Transverse colon (tissue), 4 donors: ENCODE measurements around the gene ZFAND2B. TPM values are rescaled to one million over a fixed set of nuclear protein-coding genes. Genes with fewer than 3 reads are reported as not detected.

Experiments
- DNase-seq: peaks from one replicate; pipeline ENCODE4 v3.0.0-alpha.2; 2019
- H3K27ac ChIP-seq, 4 donors: fragments of 200-600 bp; sonication (generic); 2 replicates each; pipeline ENCODE4 v1.5.1; 2016 to 2018; ENCODE audit warnings: inconsistent platforms in 4 of 4
- H3K27me3 ChIP-seq: fragments of 200-600 bp; sonication (generic); 2 replicates; pipeline ENCODE4 v1.5.1; 2017; ENCODE audit warnings: inconsistent platforms
- H3K36me3 ChIP-seq, 4 donors: fragments of 200-600 bp; sonication (generic); 2 replicates each; pipeline ENCODE4 v1.5.1; 2017 to 2019; ENCODE audit warnings: inconsistent platforms in 4 of 4
- H3K4me1 ChIP-seq, 4 donors: fragments of 200-600 bp; sonication (generic); 2 replicates each; pipeline ENCODE4 v1.5.1; 2017 to 2020; ENCODE audit warnings: inconsistent platforms in 4 of 4
- H3K4me3 ChIP-seq, 4 donors: fragments of 200-600 bp; sonication (generic); 1 replicate in 1 of 4; 2 replicates in 3 of 4; pipeline versions ENCODE4 v1.5.1 to v1.6.1; 2017 to 2019; ENCODE audit warnings: inconsistent platforms in 4 of 4
- H3K9me3 ChIP-seq, 2 donors: fragments of 200-600 bp; sonication (generic); 2 replicates each; pipeline ENCODE4 v1.5.1; 2017 to 2019; ENCODE audit warnings: inconsistent platforms in 2 of 2
- EP300 ChIP-seq: sonication (generic); formaldehyde crosslinking; IDR thresholded peaks from one replicate; pipeline ENCODE4 v1.6.1; 2017; ENCODE audit warnings: antibody characterized with exemption, low read depth
- POLR2A ChIP-seq: fragments of 450-650 bp; IDR thresholded peaks from one replicate; pipeline ENCODE4 v1.6.1; 2016; ENCODE audit warnings: antibody characterized with exemption, mild to moderate bottlenecking, moderate library complexity
- POLR2AphosphoS5 ChIP-seq, 3 donors: sonication (generic); formaldehyde crosslinking; IDR thresholded peaks; one replicate each; pipeline ENCODE4 v1.6.1; 2016; ENCODE audit warnings: antibody characterized with exemption in 3 of 3
- WGBS, 2 donors: methylation state at CpG; one replicate each; pipeline ENCODE4 v1.1.5; 2018; ENCODE audit warnings: low coverage in 1 of 2; 5-methylcytosine and 5-hydroxymethylcytosine counted together
- in situ Hi-C, 4 donors: fragments of 200-750 bp; cut with MboI; loops; one replicate each; pipeline versions ENCODE4 v1.15.0 to v1.15.1; 2017; ENCODE audit warnings: low sequenced_read_pairs in 3 of 4, low pct_ligation_motif_present in 1 of 4, low pct_unique_long_range_greater_than_20kb in 1 of 4
- intact Hi-C: fragments of 100-400 bp; cut with DNase I; formaldehyde crosslinking; loops from one replicate; pipeline ENCODE4 v1.15.1; 2023; ENCODE audit warnings: low total_unique reads
- total RNA-seq, 4 donors: library from RNA; depleted of rRNA; stranded (reverse); fragments of >200 nt; gene quantifications; one replicate each; pipeline ENCODE4 v1.1.0, GENCODE V29; 2016
- TF ChIP-seq, protein P1 (sequence below), 5 experiments: fragments of 200-600 bp in 3 of 5; fragments of 450-650 bp in 2 of 5; sonication (generic) in 3 of 5; IDR thresholded peaks; 1 replicate in 2 of 5; 2 replicates in 3 of 5; pipeline ENCODE4 v1.5.1; 2016 to 2017; ENCODE audit warnings: antibody characterized with exemption in 5 of 5, inconsistent platforms in 3 of 5, mild to moderate bottlenecking in 2 of 5, moderate library complexity in 1 of 5

The ZFAND2B gene
- total RNA-seq, 4 donors from 2014 or later = 90.2 to 156 (median 119) TPM

DNA sequence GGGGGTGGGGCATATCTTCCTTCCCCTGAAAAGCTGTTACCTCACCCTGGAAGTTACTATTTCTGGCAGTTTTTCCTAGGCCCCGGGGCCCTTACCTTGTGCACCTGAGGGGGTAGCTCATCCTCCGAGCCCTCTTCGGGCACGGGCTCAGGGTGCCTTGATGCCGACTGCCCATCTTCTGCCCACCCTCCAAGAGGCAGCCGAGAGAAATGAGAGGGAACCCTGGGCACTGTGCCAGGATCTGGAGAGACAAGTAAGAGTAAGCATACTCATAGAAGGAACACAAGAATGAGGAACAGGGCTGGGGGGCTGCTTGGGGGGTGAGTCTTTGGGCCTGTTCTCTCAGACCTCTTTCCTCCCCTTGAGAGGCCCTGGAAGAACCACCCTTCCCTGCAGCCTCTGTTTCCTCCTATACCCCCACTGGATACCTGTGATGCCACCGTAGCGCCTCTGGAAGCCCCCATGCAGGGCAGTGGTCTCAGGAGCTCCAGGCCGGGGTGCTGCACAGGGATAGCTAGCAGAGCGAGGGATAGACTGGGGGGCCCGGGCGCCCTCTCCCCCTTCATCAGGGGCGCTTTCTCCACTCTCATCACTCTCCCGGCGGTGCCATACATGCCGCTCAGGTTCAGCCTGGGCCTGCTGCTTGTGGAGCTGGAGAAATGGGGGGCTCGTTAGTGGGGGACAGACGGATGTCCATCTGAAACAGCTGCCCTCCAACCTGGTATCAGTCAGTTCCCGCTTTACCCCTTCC is 14.2 kb downstream of the ZFAND2B start:
- TF ChIP-seq, protein P1, sequence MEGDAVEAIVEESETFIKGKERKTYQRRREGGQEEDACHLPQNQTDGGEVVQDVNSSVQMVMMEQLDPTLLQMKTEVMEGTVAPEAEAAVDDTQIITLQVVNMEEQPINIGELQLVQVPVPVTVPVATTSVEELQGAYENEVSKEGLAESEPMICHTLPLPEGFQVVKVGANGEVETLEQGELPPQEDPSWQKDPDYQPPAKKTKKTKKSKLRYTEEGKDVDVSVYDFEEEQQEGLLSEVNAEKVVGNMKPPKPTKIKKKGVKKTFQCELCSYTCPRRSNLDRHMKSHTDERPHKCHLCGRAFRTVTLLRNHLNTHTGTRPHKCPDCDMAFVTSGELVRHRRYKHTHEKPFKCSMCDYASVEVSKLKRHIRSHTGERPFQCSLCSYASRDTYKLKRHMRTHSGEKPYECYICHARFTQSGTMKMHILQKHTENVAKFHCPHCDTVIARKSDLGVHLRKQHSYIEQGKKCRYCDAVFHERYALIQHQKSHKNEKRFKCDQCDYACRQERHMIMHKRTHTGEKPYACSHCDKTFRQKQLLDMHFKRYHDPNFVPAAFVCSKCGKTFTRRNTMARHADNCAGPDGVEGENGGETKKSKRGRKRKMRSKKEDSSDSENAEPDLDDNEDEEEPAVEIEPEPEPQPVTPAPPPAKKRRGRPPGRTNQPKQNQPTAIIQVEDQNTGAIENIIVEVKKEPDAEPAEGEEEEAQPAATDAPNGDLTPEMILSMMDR (IDR thresholded peaks at IDR 0.05) = no peak
- TF ChIP-seq POLR2AphosphoS5 (IDR thresholded peaks at IDR 0.05) (no peak), EP300 (no peak), POLR2A (no peak)
- H3K36me3 ChIP-seq = peaks cover 0 to 55% (median 24%) of the 10 kb centered on the region in 4 donors
- no peaks in the 10 kb centered on the region for H3K27me3 ChIP-seq
- in situ Hi-C loops = no loop called here
- intact Hi-C loops = loop anchor here (10.0 kb wide), 2 partner anchors 56 to 74 kb away; partner anchors contain the start of gene NHEJ1
- peaks cover 19 to 37% (median 30%) of the 10 kb centered on the region in 4 donors for H3K4me1 ChIP-seq
- 93% methylated on average over 19 of the region's 19 CpGs; no CpG with 5 or more reads in 1 of the 2 donors for WGBS, 2 donors
- H3K9me3 ChIP-seq = no peaks in the 10 kb centered on the region
- H3K4me3 ChIP-seq = no peak overlapping the region
- DNase-seq = no peak
- no peak overlapping the region for H3K27ac ChIP-seq

DNA sequence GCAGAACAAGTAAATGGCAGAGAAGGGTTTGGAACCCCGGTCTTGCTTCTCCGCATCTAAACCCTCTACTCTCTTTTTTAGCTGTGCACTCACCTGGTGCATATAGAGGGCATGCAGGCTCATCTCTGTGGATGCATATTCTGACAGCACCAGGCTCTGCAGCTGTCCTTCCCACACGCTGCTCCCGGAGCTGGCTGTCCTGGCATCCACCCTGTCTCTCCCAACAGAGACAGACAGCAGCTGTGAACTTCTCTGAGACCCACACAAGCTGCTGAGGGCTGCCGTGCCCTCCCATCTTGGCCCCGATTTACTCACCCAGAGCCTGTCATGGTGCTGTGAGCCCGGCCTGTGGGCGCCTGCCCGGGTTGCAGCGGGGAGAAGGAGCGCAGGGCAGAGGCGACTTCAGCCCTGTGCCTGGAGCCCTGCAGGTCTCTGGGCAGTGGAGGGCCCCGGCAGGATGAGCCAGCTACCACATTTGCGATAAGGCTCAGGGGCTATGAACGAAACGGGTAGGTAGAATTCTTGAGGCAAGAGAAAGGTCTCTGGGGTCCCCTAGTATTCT is 15.5 kb downstream of the ZFAND2B start:
- no peak overlapping the region for H3K27ac ChIP-seq
- H3K4me3 ChIP-seq = no peak overlapping the region
- no peak for DNase-seq
- peaks cover 18 to 30% (median 27%) of the 10 kb centered on the region in 4 donors for H3K4me1 ChIP-seq
- H3K27me3 ChIP-seq = no peaks in the 10 kb centered on the region
- TF ChIP-seq EP300 (no peak), POLR2A (no peak), POLR2AphosphoS5 (IDR thresholded peaks at IDR 0.05) (no peak)
- TF ChIP-seq, protein P1 (IDR thresholded peaks at IDR 0.05) = no peak
- WGBS, 2 donors = 92 to 93% methylated on average over 2 to 16 of the region's 16 CpGs
- no peaks in the 10 kb centered on the region for H3K9me3 ChIP-seq
- intact Hi-C loops = loop anchor here (10.0 kb wide), 2 partner anchors 57 to 73 kb away; partner anchors contain the start of gene NHEJ1
- in situ Hi-C loops = no loop called here
- H3K36me3 ChIP-seq = peaks cover 0 to 55% (median 25%) of the 10 kb centered on the region in 4 donors

DNA sequence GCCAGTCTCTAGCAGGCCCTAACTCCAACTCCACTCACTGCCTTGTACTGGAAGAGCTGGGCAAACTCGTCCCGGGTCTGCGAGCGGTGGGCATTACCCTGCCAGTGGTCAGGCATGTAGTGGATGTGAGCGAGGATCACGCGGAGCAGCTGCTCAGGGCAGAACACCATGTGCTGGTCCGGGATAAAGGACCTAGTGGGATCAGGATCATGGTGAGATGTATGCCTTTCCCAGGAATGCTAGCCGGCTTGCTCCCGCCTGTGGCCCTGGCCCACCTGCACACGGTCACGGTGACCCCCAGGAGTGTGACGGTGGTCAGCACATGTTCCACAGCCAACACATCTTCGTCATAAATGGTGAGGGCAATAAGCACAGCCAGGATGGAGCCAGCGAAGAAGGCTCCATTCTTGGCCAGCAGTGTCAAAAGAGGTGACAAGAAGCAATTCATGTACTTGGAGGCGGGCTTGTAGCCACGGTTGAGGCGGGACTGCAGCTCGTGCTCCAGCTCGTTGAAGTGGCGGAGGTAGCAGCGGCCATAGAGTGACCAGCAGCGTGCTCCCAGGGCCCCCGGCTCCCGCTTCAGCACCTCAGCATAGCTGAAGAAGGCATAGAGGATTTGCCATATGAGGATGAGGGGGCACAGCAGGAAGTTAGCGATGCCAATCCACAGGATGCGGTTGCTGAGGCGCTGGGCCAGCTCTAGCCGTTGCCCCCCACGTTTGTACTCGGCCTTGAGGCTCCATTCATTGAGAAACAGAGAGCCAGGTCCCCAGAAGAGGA is 17.4 kb downstream of the ZFAND2B start:
- no peak overlapping the region for H3K4me3 ChIP-seq
- no peaks in the 10 kb centered on the region for H3K27me3 ChIP-seq
- peaks cover 19 to 31% (median 27%) of the 10 kb centered on the region in 4 donors for H3K4me1 ChIP-seq
- TF ChIP-seq EP300 (no peak), POLR2A (no peak), POLR2AphosphoS5 (IDR thresholded peaks at IDR 0.05) (no peak)
- TF ChIP-seq, protein P1 (IDR thresholded peaks at IDR 0.05) = no peak
- DNase-seq = no peak
- intact Hi-C loops = loop anchor here (10.0 kb wide), 2 partner anchors 59 to 71 kb away; partner anchors contain the start of gene NHEJ1
- WGBS, 2 donors = 92 to 95% methylated on average over 4 to 26 of the region's 31 CpGs
- no peak overlapping the region for H3K27ac ChIP-seq
- no peaks in the 10 kb centered on the region for H3K9me3 ChIP-seq
- peaks cover 0 to 55% (median 25%) of the 10 kb centered on the region in 4 donors for H3K36me3 ChIP-seq
- in situ Hi-C loops = no loop called here

DNA sequence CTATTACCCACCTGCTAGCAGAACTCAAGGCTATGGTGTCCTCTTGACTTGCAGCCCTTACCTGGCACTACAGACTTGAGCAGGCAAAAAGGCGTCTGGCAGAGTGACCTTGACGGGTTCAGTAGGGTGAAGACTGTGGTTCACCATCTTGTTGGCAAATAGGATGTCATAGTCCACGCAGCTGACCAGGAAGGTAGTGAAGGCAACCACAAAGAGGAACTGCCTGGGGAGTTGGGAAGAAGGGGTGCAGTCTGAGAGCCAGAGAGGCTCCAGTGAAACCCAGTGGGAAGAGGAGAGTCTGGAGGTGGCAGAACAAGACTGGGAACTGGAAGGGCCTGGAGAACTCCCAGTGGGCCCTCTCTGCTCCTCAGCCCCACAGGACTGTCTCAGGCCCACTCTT is 18.8 kb downstream of the ZFAND2B start:
- no peak overlapping the region for H3K27ac ChIP-seq
- H3K36me3 ChIP-seq = peaks cover 0 to 50% (median 25%) of the 10 kb centered on the region in 4 donors
- no peaks in the 10 kb centered on the region for H3K27me3 ChIP-seq
- intact Hi-C loops = loop anchor here (10.0 kb wide), 2 partner anchors 61 to 69 kb away; partner anchors contain the start of gene NHEJ1
- H3K9me3 ChIP-seq = no peaks in the 10 kb centered on the region
- no peak for DNase-seq
- TF ChIP-seq POLR2A (no peak), EP300 (no peak), POLR2AphosphoS5 (IDR thresholded peaks at IDR 0.05) (no peak)
- TF ChIP-seq, protein P1 (IDR thresholded peaks at IDR 0.05) = no peak
- peaks cover 11 to 24% (median 20%) of the 10 kb centered on the region in 4 donors for H3K4me1 ChIP-seq
- WGBS, 2 donors = 93% methylated on average over 3 of the region's 3 CpGs; no CpG with 5 or more reads in 1 of the 2 donors
- in situ Hi-C loops = no loop called here
- H3K4me3 ChIP-seq = no peak overlapping the region
